Ovary (tissue), 3 donors: Measurements from ENCODE around the gene B4GALT5.

Experiments used
- CTCF ChIP-seq, 3 donors: fragments of 450-650 bp in 2 of 3; fragments of 200-600 bp in 1 of 3; IDR thresholded peaks; one replicate each; pipeline versions ENCODE4 v1.5.1 to v1.8.0; 2016 to 2022; ENCODE audit warnings: antibody characterized with exemption in 3 of 3, mild to moderate bottlenecking in 1 of 3
- EP300 ChIP-seq: sonication (generic); formaldehyde crosslinking; IDR thresholded peaks from one replicate; pipeline ENCODE4 v1.6.1; 2017; ENCODE audit warnings: antibody characterized with exemption
- POLR2A ChIP-seq: fragments of 450-650 bp; IDR thresholded peaks from one replicate; pipeline ENCODE4 v1.6.1; 2017; ENCODE audit warnings: antibody characterized with exemption, mild to moderate bottlenecking, moderate library complexity
- donor health status: DM: no; HTN: no; CAD: no.

- TF ChIP-seq POLR2A (no peak), CTCF (IDR thresholded peaks at IDR 0.05) (no peak), EP300 (no peak)
Observed at GRCh38 chr20:49668181-49668877, 45.3 kb downstream of the B4GALT5 start.
